GM11168 (cell line): Measurements from ENCODE around the gene THEM5.

ENCODE experiments used
- in situ Hi-C: fragments of 300-500 bp; cut with MboI; formaldehyde crosslinking; loops from one replicate; pipeline ENCODE4 v1.12.0; 2022; ENCODE audit warnings: low sequenced_read_pairs; ENCODE audit not compliant: unreplicated experiment

Gene THEM5

DNA sequence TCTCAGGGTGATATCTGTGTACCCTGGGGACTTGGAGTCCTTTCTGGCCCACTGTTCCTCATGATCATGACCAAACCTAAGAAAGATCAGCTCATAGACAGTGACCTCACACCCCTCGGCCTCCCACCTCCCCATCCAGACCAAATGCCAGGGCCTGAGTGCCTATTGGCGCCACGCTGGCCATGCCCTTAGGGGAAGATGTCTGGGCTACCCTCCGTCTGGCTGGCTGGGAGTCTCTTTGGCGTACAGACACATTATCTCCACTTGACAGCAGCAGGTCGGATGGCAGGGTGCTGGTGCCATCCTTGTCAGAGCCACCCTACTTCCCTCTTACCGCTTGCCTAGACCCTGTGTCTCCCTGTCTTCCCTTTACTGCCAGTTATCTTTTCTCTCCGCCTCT, 30.3 kb downstream of the THEM5 start:
- in situ Hi-C loops = no loop called here

DNA sequence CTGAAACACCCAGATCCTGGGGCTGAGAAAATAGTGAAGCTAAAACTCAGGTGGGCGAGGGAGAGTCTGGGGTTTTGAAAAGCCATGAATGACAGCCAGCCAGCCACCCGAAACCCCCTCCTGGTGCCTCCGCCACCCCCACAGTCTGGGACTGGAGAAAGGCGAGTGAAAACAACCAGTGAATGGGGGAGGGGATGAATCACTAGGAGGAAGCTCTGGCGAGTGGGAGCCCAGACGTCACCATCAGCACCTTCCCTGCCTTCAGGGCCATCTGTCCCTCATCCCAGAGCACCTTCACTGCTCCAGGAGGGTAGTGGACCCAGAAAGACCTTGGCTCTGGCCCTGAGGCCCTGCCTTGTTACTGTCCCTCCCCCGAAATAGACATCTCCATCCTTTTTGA, 31.1 kb downstream of the THEM5 start:
- in situ Hi-C loops = no loop called here

DNA sequence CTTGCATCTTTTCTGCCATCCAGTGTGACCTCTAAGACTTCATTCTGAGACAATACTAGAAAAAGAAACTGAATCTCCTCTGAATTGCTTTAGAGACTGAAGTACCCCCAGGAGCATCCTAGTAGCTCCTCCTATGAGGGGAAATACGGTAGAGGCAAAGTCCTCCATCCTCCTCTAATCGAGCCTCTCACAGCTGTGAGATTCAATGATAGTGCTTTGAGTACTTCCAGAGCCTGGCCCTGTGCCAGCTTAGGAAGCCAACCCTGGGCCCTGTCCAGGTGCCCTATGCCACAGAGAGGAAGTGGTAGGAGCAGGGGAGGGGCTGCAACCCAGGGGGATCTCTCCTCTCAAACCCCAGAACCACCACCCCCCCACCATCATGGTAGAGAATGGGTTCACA, 32.6 kb downstream of the THEM5 start:
- in situ Hi-C loops = no loop called here

DNA sequence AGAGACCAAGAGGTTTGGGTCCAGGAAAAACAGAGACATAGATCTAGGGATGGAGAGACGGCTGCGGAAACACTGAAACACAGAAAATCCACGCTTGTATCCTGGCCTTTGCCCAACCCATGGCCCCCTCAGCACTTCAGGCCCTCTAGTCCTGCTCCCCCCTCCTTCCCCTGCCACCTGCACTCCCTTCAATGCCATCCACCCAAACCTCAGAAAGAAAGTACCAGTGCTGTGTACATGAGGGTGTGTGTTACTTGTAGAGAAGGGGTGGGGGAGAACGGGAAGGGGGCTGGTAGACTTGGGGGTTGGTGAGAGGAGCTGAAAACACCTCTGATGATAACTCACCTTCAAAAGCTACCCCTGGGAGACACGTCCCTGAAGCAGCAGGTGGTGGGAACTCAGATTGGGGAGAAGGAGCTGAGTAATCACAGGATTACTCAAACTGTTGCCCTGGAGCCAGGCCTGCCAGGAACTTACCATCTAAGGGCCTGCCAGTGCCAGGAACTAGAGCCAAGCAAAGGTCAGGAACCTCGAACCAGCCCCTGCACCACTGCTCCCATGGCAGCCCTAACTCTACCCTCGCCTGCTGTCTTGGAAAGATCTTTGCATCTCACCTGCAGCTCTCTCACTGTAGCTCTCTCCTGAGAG, 33.4 kb downstream of the THEM5 start:
- in situ Hi-C loops = no loop called here

DNA sequence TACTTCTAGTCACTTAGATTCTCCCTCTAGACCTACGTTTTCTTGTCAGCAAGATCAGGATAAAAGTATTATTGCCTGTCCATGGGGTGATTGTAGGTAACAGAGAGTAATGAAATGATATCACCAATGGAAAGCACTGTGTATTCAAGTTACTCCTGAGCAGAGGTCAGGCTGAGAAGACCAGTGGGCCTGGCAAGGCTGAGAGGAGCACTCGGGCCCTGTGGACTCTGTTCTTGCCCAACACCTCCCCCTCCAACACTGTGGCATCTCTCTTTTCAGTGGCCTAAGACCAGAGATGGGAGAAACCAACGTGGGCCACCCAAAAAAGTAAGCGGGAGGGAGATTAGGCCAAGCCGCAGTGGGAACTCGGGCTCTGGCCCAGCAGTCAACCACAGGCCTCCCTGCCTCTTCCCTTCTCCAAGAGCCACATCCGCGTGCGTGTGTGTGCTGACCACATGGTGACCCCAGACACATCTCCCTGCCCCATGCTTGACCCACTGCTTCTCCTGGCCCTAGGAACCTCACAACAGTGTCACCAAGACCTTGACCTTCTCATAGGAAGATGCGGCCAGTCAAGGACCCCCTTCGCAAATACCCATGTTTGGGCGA, 34.2 kb downstream of the THEM5 start:
- in situ Hi-C loops = no loop called here

DNA sequence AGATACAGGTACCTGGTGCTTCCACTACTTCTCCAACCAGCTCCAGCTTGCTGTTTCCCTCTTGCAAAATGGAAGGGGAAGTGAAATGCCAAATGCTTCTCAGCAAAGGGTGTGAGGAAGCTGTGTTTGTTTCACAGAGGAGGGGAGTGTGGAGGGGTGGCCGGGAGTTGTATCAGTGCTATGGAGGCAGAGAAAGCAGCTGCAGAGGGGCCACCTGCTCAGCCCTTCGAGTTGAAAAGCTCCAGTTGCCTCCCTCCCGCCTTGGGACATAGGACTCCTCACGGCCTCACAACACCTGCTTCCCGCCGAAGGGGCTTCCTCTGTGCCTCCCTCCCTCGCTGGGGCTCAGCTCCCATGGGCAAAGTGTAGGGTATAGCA, 36.2 kb downstream of the THEM5 start:
- in situ Hi-C loops = no loop called here

DNA sequence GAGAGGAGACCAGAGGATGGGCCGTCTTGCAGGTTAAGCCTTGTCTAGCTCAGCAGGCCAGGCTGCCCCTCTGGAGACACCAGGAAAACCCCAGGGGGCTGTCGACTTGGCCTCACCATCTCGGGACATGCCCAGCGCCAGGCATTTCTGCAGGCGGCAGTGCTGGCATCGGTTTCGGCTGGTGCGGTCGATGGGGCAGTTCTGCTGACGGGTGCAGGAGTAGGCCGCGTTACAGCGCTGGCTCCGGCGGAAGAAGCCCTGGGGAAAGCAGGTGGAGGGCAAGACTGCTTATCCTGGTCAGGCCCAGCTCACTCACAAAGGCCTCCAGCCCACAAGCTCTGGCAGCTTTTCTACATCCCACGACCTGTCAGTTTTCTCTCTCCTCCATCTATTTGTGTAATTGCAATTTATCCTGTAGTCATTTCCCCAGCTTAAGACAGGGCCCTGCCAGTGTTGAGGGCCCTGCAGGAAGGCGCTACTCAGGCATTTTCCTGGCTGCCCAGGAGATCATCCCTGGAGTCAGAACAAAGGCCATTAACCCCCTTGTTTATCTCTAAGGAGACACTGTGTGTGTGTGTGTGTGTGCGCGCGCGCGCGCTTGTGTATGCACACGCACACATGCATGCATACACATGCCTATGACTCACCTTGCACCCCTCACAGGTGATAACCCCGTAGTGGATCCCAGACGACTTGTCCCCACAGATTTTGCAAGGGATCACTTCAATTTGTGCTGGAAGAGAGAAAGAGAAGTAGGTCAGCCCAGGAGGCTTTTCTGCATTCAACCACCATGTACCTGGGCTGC, 36.8 kb downstream of the THEM5 start:
- in situ Hi-C loops = no loop called here

DNA sequence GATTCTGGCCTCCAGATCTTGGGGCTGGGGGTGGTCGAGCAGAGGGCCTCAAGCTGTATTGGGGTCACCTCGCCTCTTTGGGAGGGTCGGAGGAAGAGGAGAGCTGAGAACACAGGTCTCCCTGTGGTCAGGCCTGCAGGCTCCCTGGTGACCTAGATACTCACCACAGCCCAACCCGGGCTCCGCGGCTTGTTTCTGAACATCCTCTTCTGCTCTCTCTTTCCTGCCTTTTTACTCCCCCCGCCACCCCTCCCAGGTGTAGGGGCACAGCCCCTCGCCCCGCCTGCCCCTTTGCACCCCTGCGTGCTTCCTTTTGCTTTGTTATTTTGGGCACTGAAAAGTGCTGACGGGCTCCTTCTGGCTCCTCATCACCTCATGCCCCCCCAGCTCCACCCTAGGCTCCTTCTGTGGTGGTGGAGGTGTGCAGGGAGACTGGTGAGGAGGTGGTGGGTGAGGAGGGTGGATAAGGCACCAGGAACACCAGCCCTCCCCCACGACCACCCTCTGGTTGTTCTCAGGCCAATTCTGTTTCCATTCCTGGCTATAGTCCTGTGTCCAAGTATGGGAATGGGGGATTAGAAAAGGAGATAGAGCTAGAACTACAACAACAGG, 37.7 kb downstream of the THEM5 start:
- in situ Hi-C loops = no loop called here

DNA sequence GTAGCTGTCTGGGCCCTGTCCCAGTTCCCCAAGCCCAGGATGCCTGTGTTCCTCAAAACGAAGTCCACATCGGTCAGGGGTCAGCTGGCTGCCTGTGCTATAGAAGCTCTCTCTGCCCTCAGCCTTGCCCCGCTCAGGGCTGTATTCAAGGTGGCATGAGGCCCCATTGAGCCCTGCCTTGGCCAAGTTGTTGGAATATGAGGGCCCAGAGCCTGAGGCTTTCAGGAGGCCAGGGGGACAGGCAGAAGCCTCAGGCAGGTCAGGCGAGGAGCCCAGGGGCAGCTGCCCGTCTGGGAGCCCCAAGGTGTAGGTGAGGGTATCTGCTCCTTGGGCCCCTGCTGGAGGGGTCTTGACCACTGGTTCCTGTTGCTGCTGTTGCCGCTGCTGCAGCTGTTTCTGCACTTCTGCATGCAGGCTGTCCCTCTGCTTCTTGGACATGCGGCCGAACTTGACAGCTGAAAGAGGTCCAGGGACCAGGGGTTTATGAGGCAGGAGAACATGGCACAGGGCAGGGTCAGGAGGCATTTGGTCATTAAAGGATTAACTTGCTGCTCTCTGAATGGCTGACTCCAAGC, 38.5 kb downstream of the THEM5 start:
- in situ Hi-C loops = no loop called here

DNA sequence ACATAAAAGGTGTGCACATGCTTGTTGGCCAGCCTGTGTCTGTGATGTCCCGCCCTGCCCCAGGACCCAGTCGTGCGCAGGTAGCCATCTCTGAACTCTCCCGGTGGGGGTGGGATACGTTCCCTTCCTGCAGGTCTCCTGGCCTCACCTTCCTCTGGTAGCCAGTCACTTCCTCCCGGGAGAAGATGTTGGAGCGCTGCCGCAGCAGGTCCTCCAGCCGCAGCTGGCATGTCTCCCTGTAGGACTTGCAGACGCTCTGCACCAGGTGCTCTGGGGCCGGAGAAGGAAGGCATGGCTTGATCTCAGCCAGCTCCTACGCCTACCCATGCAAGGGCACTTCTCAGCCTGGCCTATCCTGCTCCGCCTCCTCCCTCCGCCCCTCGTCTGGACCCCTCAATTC, 39.1 kb downstream of the THEM5 start:
- in situ Hi-C loops = no loop called here

DNA sequence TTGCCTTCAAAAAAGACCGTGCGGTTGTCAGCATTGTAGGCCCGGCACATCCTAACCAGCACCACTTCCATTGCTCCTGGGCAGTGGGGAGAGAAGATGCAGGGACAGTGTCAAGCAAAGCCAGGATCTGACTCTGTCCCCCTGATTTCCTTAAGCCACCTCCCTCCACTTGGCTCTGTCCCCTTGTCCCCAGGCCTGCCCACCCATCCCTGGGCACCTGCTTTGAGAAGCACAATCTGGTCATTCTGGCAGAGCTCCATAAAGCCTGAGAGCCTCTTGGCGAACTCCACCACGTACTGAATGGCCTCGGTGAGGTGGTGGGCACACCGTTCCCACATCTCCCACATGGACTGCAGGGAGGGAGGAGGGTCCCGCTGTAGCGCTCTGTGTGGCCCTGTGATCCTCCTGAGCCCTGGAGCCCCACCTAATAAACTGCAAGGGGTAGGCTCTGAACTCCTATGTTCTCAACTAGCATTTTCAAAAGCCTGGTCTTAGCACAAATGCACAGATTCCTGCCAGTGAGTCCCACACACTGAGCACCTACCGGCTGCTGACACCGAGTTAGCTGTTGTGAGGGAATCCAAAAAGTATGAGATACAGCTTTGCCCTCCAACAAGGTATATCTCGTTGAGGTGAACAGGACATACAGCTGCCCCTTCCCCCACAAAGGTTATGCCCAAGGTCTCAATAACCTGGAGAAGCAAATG, 40.1 kb downstream of the THEM5 start:
- in situ Hi-C loops = no loop called here

DNA sequence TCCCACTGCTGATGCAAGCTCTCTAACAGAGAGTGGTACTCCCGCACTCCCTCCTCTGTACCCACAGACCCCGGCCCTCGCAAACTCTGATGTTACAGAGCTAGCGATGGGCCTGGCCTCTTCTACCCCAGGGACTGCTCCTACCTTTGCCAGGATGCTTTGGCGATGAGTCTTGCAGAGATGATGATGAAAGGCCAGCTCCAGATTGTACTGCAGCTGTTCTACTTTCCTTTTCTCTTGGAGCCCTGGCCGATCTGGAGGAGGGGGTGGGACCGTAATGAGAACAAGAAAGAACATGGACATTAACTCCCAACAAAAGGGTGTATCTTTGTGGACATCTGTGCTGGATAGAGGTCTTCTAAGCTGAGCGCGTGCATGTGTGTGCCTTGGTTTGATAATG, 42.3 kb downstream of the THEM5 start:
- in situ Hi-C loops = no loop called here

DNA sequence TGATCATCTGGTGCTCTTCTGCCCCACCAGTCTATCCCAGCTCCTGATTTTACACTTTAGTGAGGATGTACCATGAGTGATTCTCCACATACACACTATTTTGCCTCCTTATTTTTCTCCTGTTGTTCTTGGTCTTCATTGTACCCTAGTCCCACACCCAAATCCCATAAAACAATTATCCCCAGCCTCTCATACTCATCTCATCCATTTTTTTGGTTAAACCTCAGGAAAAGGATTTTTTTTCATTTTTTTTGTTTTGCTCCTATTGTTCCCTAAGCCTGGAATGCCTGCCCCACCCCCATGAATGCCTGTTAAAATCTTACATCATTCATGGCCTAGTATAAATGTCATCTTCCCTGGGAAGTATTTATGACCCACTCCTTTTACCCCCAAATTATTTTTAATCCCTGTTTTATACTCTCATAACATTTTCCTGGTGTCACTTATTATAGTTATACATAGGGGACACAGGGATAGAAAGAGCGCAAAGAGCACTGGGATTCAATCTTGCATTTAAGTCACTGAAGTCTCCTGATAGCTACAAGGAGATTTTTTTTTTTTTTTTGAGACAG, 43.4 kb downstream of the THEM5 start:
- in situ Hi-C loops = no loop called here

DNA sequence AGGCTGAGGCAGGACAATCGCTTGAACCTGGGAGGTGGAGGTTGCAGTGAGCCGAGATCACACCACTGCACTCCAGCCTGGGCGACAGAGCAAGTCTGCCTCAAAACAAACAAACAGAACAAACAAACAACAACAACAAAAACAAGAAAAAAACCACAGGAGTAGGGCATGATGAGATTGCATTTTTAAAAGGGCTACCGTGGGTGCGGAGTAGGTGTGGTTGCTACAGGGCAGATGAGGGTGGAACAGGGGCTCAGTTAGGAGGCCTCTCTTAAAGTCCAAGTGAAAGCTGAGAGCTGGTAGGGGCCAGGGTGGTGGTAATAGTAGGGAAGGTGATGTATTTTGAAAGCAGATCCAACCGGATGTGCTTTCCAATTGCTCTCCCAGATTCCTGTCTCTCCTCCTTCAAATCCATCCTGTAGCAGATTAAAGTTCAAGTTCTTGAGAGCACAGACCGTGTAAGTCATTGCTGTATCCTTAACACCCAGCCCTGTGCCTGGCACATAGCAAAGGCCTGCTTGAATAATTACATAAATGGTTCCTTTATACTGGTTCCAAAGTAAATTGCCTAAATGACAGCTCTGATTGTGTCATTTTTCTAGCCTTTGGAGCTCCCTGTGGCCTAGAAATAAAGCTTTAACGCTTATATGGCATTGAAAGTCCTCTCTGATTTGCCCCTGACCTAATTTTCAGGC, 44.1 kb downstream of the THEM5 start:
- in situ Hi-C loops = no loop called here

DNA sequence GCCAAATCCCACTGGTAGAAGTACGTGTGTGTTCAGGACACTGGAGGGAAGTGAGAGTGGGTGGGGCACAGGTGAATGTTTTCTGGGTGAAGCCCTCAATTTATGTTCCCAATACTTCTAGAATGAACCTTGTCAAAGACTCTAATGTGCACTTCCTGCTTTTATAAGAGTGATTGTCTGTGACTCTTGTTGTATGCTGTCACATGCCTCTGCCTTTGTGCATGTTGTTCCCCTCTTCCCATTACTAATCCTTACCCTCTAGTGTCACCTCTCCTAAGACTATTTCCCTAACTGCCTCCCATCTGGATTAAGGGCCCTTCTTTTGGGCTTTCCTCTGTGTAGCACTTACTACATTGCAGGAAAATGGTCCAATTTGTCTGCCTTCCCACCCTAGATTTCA, 45.7 kb downstream of the THEM5 start:
- in situ Hi-C loops = no loop called here

DNA sequence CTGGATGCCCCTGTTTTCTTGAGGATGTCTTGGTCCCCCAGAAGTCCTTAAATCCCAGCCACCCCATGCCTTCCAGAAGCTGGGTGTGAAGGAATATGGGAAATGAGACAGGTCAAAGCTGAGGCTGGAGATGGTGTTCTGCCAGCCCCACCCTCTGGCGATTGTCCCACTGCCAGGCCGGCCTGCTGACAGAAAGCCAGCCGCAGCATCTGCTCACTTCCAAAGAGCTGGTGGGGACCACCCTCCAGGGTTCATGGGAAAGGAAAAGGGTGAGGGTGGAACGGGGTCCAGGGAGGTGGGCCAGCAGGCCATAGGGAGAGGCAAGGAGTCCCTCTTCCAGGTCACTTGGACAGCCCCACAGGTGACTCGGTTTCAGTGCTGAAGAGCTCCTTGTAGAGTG, 46.4 kb downstream of the THEM5 start:
- in situ Hi-C loops = no loop called here

DNA sequence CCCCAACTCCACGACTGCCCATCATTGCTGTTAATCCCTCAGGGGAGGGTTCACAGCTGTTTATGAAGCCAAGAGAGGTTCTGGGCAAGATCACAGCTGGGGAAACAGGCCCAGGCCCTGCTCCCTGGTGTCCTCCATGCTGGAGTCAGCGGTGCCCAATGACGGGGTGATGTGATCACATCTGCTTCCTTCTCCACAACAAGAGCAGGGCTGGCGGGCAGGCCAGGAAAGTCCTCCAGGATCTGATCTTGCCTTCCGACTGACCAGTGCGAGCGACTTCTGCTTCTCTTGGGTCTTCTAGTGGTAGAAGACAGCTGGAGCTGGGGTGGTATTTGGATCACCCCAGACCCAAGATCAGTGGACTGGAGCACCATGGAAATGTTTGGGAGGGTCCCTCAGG, 47.3 kb downstream of the THEM5 start:
- in situ Hi-C loops = no loop called here

DNA sequence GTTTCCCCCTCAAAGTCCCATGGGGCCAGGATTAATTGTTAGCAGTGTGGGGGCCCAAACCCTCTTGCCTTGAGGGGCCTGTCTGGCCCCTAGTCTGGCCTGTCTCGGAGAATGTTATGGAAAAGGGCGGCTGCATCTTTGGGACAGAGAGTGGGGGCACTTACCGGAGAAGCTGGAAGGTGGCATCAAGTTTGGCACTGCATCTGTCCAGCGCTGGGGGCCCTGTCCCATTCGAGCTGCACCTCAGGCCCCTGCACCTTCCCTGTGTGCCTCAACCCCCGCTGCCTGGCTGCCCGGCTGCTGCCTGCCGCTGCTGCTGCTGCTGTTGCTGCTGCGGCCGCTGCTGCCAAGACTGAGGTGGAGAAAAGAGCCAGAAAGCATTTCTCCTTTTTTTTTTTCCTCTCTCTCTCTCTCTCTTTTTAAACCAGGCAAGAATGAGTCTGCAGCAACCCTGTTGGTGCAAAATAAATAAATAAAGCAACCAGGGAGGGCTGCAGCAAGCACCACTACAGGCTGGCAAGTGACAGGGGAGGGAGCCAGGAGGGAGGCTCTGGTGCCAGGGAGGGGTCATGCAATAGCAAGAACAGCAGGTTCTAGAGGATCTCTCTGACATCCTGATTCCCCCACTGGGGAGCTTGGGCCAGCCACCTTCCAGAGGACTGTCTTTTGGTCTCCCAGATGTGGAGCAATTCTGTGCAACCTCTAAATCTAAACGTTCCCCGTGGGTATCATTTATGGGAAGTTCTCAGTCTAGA, 48.3 kb downstream of the THEM5 start, which contains the start of gene LINGO4:
TSS of gene LINGO4 (minus strand) at position 354 of the 755 bp plus-strand sequence. CDS start 2,715 bp downstream, outside the sequence.
- in situ Hi-C loops = no loop called here

DNA sequence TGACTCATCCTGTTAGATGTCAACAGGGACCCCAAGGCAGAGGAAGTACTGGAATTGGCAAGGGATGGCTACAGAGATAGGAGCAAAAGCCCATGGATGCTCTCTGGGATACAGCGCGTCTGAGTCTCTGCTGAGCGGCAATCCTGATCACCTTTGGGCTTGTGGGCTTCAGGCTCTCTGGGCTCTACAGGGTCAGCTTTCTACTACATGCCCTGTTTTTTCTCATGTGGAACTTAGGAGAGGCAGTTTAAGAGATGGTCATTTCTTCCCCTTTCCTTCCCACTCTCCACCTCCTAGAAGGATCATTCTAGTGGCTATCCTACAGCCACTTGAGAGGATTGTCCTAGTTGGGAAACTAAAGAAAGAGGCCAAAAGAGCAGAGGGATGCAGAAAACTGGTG, 49.6 kb downstream of the THEM5 start:
- in situ Hi-C loops = no loop called here
